Gastrocnemius medialis (tissue), 4 donors: Measurements from ENCODE around the gene TMPRSS3. TPM values are rescaled to one million over a fixed set of nuclear protein-coding genes. Genes with fewer than 3 reads are reported as not detected.

ENCODE experiments used
- ATAC-seq, 2 donors: fragments of 150-250 bp; one replicate each; pipeline ENCODE4 v1.9.1; 2016
- DNase-seq, 2 donors: peaks; one replicate each; pipeline ENCODE4 v3.0.0-alpha.2; 2019
- H3K27ac ChIP-seq, 4 donors: fragments of 200-600 bp; sonication (generic); 1 replicate in 1 of 4; 2 replicates in 3 of 4; pipeline ENCODE4 v1.5.1; 2016 to 2018; ENCODE audit warnings: mild to moderate bottlenecking in 2 of 4, moderate library complexity in 1 of 4
- H3K27me3 ChIP-seq, 3 donors: fragments of 200-600 bp; sonication (generic) in 2 of 3; 1 replicate in 1 of 3; 2 replicates in 2 of 3; pipeline versions ENCODE4 v1.5.1 to v1.6.0; 2016 to 2019; ENCODE audit warnings: mild to moderate bottlenecking in 1 of 3, moderate library complexity in 1 of 3
- H3K36me3 ChIP-seq, 2 donors: fragments of 200-600 bp; sonication (generic) in 1 of 2; one replicate each; pipeline ENCODE4 v1.5.1; 2017 to 2018
- H3K4me1 ChIP-seq, 2 donors: fragments of 200-600 bp; sonication (generic) in 1 of 2; one replicate each; pipeline ENCODE4 v1.5.1; 2016 to 2017; ENCODE audit warnings: mild to moderate bottlenecking in 2 of 2
- H3K4me3 ChIP-seq, 4 donors: fragments of 200-600 bp; sonication (generic) in 3 of 4; 1 replicate in 1 of 4; 2 replicates in 3 of 4; pipeline ENCODE4 v1.5.1; 2016 to 2019; ENCODE audit warnings: mild to moderate bottlenecking in 2 of 4
- H3K9me3 ChIP-seq, 3 donors: fragments of 200-600 bp; sonication (generic) in 2 of 3; 1 replicate in 1 of 3; 2 replicates in 2 of 3; pipeline ENCODE4 v1.5.1; 2016 to 2019
- POLR2A ChIP-seq, 2 donors: fragments of 450-650 bp; IDR thresholded peaks; one replicate each; pipeline ENCODE4 v1.6.1; 2017; ENCODE audit warnings: antibody characterized with exemption in 2 of 2, mild to moderate bottlenecking in 2 of 2, moderate library complexity in 2 of 2
- in situ Hi-C, 4 donors: fragments of 200-750 bp; cut with MboI; loops; one replicate each; pipeline versions ENCODE4 v1.15.0 to v1.8.0; 2017; ENCODE audit warnings: low sequenced_read_pairs in 4 of 4
- intact Hi-C: fragments of 100-400 bp; cut with DNase I; formaldehyde crosslinking; loops from one replicate; pipeline ENCODE4 v1.15.1; 2023; ENCODE audit warnings: low total_unique reads
- total RNA-seq, 4 donors: library from RNA; depleted of rRNA; stranded (reverse); fragments of >200 nt; gene quantifications; one replicate each; pipeline versions ENCODE4 v1.1.0 to v1.2.3, GENCODE V29; 2016
- TF ChIP-seq, protein P1 (sequence below), 5 experiments: fragments of 450-650 bp in 3 of 5; fragments of 200-600 bp in 2 of 5; sonication (generic) in 2 of 5; IDR thresholded peaks in 4 of 5; conservative IDR thresholded peaks in 1 of 5; 1 replicate in 4 of 5; 2 replicates in 1 of 5; pipeline ENCODE4 v1.5.1; 2016 to 2019; ENCODE audit warnings: antibody characterized with exemption in 5 of 5, mild to moderate bottlenecking in 3 of 5, moderate library complexity in 3 of 5

TMPRSS3 gene
- total RNA-seq, 4 donors from 2014 or later: not detected

DNA sequence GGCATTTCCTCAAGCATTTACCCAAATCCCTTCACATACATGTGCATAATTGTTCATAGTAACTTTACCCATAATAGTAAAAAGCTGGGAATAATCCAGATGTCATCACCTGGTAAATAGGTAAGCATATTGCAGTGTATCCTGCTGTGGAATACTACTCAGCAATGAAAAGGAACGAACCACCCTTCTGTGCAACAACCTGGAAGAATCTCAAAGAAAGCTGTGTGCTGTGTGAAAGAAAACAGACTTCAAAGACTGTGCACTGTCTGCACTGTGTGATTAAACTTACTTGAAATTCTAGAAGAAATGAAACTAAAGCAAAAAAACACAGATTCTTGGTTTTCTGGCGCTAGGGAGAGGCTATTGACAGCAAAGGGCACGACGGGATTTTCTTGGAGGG, 58.6 kb downstream of the TMPRSS3 start:
- Histone ChIP-seq H3K4me1 (no peaks in the 10 kb centered on the region), H3K27me3 (peaks cover 7 to 22% (median 12%) of the 10 kb centered on the region in 3 donors), H3K9me3 (no peaks in the 10 kb centered on the region), H3K36me3 (no peaks in the 10 kb centered on the region), H3K27ac (no peak overlapping the region), H3K4me3 (no peak overlapping the region)
- in situ Hi-C loops (loop anchor here in 1 of 4 donors (25.0 kb wide), 1 partner anchor 100 kb away; no protein-coding TSS in a partner anchor), intact Hi-C loops (loop anchor here (10.0 kb wide), 1 partner anchor 198 kb away; no protein-coding TSS in a partner anchor)
- no peak for DNase-seq
- no peak for ATAC-seq
- TF ChIP-seq POLR2A (IDR thresholded peaks at IDR 0.05): no peak
- TF ChIP-seq, protein P1, sequence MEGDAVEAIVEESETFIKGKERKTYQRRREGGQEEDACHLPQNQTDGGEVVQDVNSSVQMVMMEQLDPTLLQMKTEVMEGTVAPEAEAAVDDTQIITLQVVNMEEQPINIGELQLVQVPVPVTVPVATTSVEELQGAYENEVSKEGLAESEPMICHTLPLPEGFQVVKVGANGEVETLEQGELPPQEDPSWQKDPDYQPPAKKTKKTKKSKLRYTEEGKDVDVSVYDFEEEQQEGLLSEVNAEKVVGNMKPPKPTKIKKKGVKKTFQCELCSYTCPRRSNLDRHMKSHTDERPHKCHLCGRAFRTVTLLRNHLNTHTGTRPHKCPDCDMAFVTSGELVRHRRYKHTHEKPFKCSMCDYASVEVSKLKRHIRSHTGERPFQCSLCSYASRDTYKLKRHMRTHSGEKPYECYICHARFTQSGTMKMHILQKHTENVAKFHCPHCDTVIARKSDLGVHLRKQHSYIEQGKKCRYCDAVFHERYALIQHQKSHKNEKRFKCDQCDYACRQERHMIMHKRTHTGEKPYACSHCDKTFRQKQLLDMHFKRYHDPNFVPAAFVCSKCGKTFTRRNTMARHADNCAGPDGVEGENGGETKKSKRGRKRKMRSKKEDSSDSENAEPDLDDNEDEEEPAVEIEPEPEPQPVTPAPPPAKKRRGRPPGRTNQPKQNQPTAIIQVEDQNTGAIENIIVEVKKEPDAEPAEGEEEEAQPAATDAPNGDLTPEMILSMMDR (IDR thresholded peaks at IDR 0.05 in 4 of 5, conservative IDR thresholded peaks at IDR 0.05 in 1 of 5): no peak

DNA sequence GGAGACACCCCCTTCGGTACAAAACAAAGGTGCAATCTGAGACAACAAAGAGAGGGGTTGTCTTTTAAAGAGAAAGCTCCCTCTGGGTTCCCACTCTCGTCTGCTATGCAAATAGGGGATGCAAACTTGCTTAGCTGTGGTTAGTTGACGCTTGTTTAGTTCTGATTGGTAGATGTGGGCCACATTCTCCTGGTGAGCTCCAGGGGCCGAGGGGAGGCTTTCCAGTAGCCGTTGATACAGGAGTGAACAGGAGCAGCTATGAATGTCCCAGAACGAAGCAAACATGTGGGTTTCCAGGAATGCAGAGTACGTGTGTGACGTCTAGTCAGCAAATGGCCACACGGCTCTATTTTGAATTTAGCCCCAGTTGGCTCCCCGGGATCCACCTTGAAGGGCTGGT, 59.8 kb downstream of the TMPRSS3 start:
- Histone ChIP-seq H3K9me3 (peaks cover 0 to 5% (median 0%) of the 10 kb centered on the region in 3 donors), H3K36me3 (no peaks in the 10 kb centered on the region), H3K4me1 (no peaks in the 10 kb centered on the region), H3K4me3 (no peak overlapping the region), H3K27me3 (peaks cover 7 to 22% (median 22%) of the 10 kb centered on the region in 3 donors), H3K27ac (no peak overlapping the region)
- DNase-seq: no peak
- no peak for TF ChIP-seq POLR2A (IDR thresholded peaks at IDR 0.05)
- TF ChIP-seq, protein P1 (IDR thresholded peaks at IDR 0.05 in 4 of 5, conservative IDR thresholded peaks at IDR 0.05 in 1 of 5): no peak
- intact Hi-C loops (loop anchor here (10.0 kb wide), 1 partner anchor 199 kb away; no protein-coding TSS in a partner anchor), in situ Hi-C loops (loop anchor here in 1 of 4 donors (25.0 kb wide), 1 partner anchor 101 kb away; no protein-coding TSS in a partner anchor)
- no peak for ATAC-seq

DNA sequence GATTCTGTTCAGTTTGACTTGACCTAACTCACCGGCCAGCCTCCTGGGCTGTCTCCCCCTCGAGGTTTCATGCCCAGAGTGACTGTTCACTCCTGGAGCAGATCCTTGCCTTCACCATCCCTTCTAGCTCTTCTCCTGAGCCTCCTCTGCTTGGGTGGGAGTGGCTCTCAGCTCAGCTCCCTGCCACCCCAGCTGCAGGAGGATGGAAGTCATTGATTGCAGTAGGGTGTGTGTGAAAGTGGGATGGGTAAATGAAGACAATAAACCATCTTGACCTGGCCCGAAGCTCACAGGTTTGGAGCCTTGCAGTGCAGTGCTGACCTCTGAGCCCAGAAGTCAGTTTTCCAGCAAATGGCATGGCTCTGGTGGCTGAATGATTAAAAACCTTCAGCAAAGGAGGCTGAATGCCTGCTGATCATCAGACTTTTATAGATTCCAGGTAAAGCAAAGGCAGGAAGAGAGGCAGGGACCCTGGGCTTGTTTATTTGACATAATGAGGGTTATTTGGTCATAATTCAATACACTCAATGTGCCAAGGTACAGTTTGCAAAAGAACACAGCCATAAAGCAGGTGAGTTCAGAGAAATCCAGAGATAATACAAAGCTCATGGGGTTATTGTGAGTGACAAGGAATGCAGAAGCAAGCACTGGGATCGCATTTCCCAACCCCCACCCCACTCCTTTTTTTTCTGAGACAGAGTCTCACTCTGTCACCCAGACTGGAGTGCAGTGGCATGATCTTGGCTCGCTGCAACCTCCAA, 63.1 kb downstream of the TMPRSS3 start:
- Histone ChIP-seq H3K9me3 (peaks cover 0 to 5% (median 0%) of the 10 kb centered on the region in 3 donors), H3K4me3 (no peak overlapping the region), H3K4me1 (no peaks in the 10 kb centered on the region), H3K27ac (no peak overlapping the region), H3K36me3 (no peaks in the 10 kb centered on the region), H3K27me3 (peaks cover 7 to 22% (median 22%) of the 10 kb centered on the region in 3 donors)
- in situ Hi-C loops (loop anchor here in 1 of 4 donors (25.0 kb wide), 1 partner anchor 105 kb away; no protein-coding TSS in a partner anchor), intact Hi-C loops (loop anchor here (10.0 kb wide), 1 partner anchor 202 kb away; no protein-coding TSS in a partner anchor)
- DNase-seq: no peak
- TF ChIP-seq POLR2A (IDR thresholded peaks at IDR 0.05): no peak
- TF ChIP-seq, protein P1 (IDR thresholded peaks at IDR 0.05 in 4 of 5, conservative IDR thresholded peaks at IDR 0.05 in 1 of 5): no peak
- ATAC-seq: no peak

DNA sequence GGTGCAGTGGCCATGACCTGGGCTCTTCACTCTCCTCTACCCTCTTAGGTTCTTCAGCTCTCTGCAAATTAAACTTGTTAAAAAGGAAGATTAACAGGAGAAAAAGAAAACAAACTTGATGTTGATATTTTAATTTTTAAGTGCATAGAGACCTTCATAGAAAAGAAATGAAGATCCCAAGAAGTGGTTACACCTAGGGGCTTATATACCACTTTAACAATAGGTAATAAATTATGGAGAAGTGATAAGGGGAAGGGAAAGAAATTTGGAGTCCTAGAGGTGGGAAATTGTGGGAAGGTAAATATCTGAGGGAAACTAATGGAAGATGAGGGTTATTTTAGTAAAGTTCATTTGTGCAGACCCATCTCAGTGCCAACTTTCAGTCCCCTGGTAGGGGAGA, 64.2 kb downstream of the TMPRSS3 start:
- no peak for DNase-seq
- Histone ChIP-seq H3K4me1 (no peaks in the 10 kb centered on the region), H3K9me3 (peaks cover 0 to 5% (median 0%) of the 10 kb centered on the region in 3 donors), H3K27me3 (peaks cover 7 to 22% (median 22%) of the 10 kb centered on the region in 3 donors), H3K27ac (no peak overlapping the region), H3K36me3 (no peaks in the 10 kb centered on the region), H3K4me3 (no peak overlapping the region)
- ATAC-seq: no peak
- intact Hi-C loops (loop anchor here (10.0 kb wide), 1 partner anchor 203 kb away; no protein-coding TSS in a partner anchor), in situ Hi-C loops (loop anchor here in 1 of 4 donors (25.0 kb wide), 1 partner anchor 106 kb away; no protein-coding TSS in a partner anchor)
- no peak for TF ChIP-seq POLR2A (IDR thresholded peaks at IDR 0.05)
- TF ChIP-seq, protein P1 (IDR thresholded peaks at IDR 0.05 in 4 of 5, conservative IDR thresholded peaks at IDR 0.05 in 1 of 5): no peak
